Measurements from ENCODE around the gene NUMB. TPM values are rescaled to one million over a fixed set of nuclear protein-coding genes. Genes with fewer than 3 reads are reported as not detected.

NUMB gene
- total and polyA plus RNA-seq, 2 of the 13 experiments (the other 11 are each of a cell fraction or from before 2014, with no cell fraction given) = 20.3 to 71.1 TPM

DNA sequence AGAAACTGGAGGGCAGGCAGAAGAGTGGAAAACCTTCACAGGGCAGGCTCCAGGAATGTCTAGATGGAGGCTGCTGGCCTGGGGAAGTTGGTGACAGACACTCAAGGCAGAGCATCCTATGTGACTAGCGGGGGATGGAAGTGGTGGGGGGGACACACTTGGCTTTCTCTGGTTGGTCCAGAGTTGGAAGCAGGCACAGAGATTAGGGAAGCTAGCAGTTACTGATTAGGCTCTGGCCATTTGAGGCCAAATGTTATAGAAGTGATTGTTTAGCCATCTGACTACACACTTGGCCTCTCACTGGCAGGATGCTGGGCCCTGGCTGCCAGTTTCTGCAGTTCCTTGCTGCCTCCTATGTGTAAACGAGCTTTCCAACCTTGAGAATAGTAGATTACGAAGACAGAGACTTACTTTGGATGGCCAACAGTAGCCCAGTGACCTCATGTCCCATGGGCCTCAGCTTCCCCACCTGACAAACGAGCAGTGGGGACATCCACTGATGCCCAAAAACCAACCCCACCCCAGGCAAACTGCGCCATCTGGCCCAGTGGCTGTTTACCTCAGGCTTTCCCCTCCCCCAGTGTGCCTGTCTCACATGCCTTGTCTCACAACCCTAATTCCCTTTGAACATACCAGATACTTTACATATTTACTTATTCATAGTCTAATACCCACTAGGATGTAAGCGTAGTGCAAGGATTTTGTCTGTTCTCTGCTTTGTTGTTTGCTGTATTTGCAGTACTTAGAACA lies 118.3 kb downstream of the NUMB start:
- no TSS peak for BruUV-seq (replicated peaks)
- H3K79me2 ChIP-seq (ENCODE audit: insufficient read depth, low read length) = no peaks in the 10 kb centered on the region
- 0 out of 2 replicates have a peak, but pooled peaks cover 3% of the 10 kb centered on the region for H4K20me1 ChIP-seq (ENCODE audit: insufficient read depth, low read length)
- no peaks in the 10 kb centered on the region for H3K27me3 ChIP-seq (ENCODE audit: control insufficient read depth in 1 of 2, insufficient read depth in 2 of 2, low read length in 2 of 2)
- H2AFZ ChIP-seq (ENCODE audit: low read length) = no peak overlapping the region
- ChIA-PET CTCF (ENCODE audit: low intra/inter-chr PET ratio, low total read pairs) (no interaction called here), POLR2A (no interaction called here)
- no peak overlapping the region for H3K9ac ChIP-seq (ENCODE audit: insufficient read depth, low read depth, low read length)
- 99% methylated on average over 6 of the region's 6 CpGs for WGBS (ENCODE audit: low lambda C conversion rate)
- no peak overlapping the region for H3K27ac ChIP-seq (ENCODE audit: extremely low read length, insufficient read depth, low read length)
- no peak overlapping the region for H3K4me2 ChIP-seq (ENCODE audit: low read depth, low read length)
- no peak overlapping the region for H3K4me3 ChIP-seq (replicated peaks in 1 of 3; ENCODE audit: insufficient read depth in 1 of 3, low read depth in 2 of 3, low read length in 3 of 3)
- DNase-seq (ENCODE audit: low spot score) (no peak), FAIRE-seq (no peak), ATAC-seq (no peak)
- no peaks in the 10 kb centered on the region for H3K4me1 ChIP-seq (ENCODE audit: insufficient read depth, low read length)
- in situ Hi-C loops (cut with HindIII; ENCODE audit: extremely low pct_ligation_motif_present, low pct_unique_long_range_greater_than_20kb) (no loop called here), intact Hi-C loops (cut with micrococcal nuclease; ENCODE audit: unreplicated experiment) (no loop called here)
- peaks cover 0 to 4% of the 10 kb centered on the region in 2 experiments; a peak in 2 of 5 replicates for H3K36me3 ChIP-seq (replicated peaks in 1 of 2; ENCODE audit: control insufficient read depth in 1 of 2, insufficient read depth in 2 of 2, low read length in 2 of 2)
- H3K9me3 ChIP-seq (ENCODE audit: low read length) = no peaks in the 10 kb centered on the region
- TF ChIP-seq, protein P1, sequence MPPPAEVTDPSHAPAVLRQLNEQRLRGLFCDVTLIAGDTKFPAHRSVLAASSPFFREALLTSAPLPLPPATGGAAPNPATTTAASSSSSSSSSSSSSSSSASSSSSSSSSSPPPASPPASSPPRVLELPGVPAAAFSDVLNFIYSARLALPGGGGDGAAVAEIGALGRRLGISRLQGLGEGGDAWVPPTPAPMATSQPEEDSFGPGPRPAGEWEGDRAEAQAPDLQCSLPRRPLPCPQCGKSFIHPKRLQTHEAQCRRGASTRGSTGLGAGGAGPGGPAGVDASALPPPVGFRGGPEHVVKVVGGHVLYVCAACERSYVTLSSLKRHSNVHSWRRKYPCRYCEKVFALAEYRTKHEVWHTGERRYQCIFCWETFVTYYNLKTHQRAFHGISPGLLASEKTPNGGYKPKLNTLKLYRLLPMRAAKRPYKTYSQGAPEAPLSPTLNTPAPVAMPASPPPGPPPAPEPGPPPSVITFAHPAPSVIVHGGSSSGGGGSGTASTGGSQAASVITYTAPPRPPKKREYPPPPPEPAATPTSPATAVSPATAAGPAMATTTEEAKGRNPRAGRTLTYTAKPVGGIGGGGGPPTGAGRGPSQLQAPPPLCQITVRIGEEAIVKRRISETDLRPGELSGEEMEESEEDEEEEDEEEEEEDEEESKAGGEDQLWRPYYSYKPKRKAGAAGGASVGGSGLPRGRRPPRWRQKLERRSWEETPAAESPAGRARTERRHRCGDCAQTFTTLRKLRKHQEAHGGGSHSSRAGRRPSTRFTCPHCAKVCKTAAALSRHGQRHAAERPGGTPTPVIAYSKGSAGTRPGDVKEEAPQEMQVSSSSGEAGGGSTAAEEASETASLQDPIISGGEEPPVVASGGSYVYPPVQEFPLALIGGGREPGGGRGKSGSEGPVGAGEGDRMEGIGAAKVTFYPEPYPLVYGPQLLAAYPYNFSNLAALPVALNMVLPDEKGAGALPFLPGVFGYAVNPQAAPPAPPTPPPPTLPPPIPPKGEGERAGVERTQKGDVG (CRISPR knock-in tag; IDR thresholded peaks at IDR 0.05; ENCODE audit: borderline replicate concordance) = no peak
- no peak for TF ChIP-seq KDM6A (CRISPR knock-in tag; IDR thresholded peaks at IDR 0.05; ENCODE audit: low read depth)
- TF ChIP-seq ZNF75D (CRISPR knock-in tag; IDR thresholded peaks at IDR 0.05; ENCODE audit: borderline replicate concordance) = no peak
- TF ChIP-seq ZNF468 (CRISPR knock-in tag; IDR thresholded peaks at IDR 0.05) = no peak
- TF ChIP-seq ZNF44 (CRISPR knock-in tag; IDR thresholded peaks at IDR 0.05) = no peak
- TF ChIP-seq SP5 (CRISPR knock-in tag; IDR thresholded peaks at IDR 0.05; ENCODE audit: borderline replicate concordance, low read depth) = no peak
- no peak for TF ChIP-seq ZNF616 (CRISPR knock-in tag; IDR thresholded peaks at IDR 0.05; ENCODE audit: low read depth)
- TF ChIP-seq, protein P2, sequence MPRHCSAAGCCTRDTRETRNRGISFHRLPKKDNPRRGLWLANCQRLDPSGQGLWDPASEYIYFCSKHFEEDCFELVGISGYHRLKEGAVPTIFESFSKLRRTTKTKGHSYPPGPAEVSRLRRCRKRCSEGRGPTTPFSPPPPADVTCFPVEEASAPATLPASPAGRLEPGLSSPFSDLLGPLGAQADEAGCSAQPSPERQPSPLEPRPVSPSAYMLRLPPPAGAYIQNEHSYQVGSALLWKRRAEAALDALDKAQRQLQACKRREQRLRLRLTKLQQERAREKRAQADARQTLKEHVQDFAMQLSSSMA (CRISPR knock-in tag; IDR thresholded peaks at IDR 0.05) = no peak
- TF ChIP-seq MTF2 (CRISPR knock-in tag; IDR thresholded peaks at IDR 0.05; ENCODE audit: borderline replicate concordance) = no peak
- no peak for TF ChIP-seq REPIN1 (CRISPR knock-in tag; IDR thresholded peaks at IDR 0.05; ENCODE audit: borderline replicate concordance, low read depth)
